HEK293 (cell line): ENCODE data around the gene TMEM17.

Source experiments
- CTCF ChIA-PET: fragments of 350-600 bp; formaldehyde crosslinking; extraction: SDS; loops from one replicate; lab custom pipeline; 2021; ENCODE audit warnings: antibody characterized with exemption; lab: Yijun Ruan, JAX
- POLR2A ChIA-PET: fragments of 300-600 bp; formaldehyde crosslinking; extraction: SDS; loops from one replicate; lab custom pipeline; 2020; ENCODE audit warnings: antibody characterized with exemption, inconsistent platforms; lab: Yijun Ruan, JAX
- H3K27ac ChIP-seq: fragments of 200-500 bp; sonication (Bioruptor generic); 2 replicates; pipeline ENCODE4 v1.5.1; 2014; ENCODE audit warnings: low read depth, low read length, control low read depth, inconsistent platforms; ENCODE audit errors: extremely low read depth
- H3K36me3 ChIP-seq, 2 experiments: fragments of 200-500 bp in 1 of 2; sonication (Bioruptor generic) in 1 of 2; 1 replicate in 1 of 2; 2 replicates in 1 of 2; pipeline ENCODE4 v1.5.1; 2014 to 2017; ENCODE audit warnings: inconsistent platforms in 2 of 2, low read length in 2 of 2; ENCODE audit not compliant: control insufficient read depth in 2 of 2, insufficient read depth in 1 of 2
- H3K4me1 ChIP-seq: fragments of 200-500 bp; sonication (Bioruptor generic); 2 replicates; pipeline ENCODE4 v1.5.1; 2014; ENCODE audit warnings: mild to moderate bottlenecking, low read length, inconsistent platforms; ENCODE audit not compliant: control insufficient read depth, insufficient read depth
- H3K4me3 ChIP-seq: 2 replicates; pipeline ENCODE4 v1.5.1; 2011; ENCODE audit warnings: low read depth, mild to moderate bottlenecking, control low read depth, low read length, moderate library complexity
- H3K9me3 ChIP-seq: fragments of 200-500 bp; sonication (Bioruptor generic); 2 replicates; pipeline ENCODE4 v1.5.1; 2014; ENCODE audit warnings: low read depth, low read length, inconsistent platforms; ENCODE audit not compliant: control insufficient read depth, insufficient read depth
- BCL11A ChIP-seq: fragments of 450-650 bp; formaldehyde crosslinking; IDR thresholded peaks from 2 replicates; pipeline ENCODE4 v1.5.1; 2016; ENCODE audit warnings: low read depth, missing biosample characterization, missing genetic modification characterization
- FEZF1 ChIP-seq: fragments of 450-650 bp; formaldehyde crosslinking; IDR thresholded peaks from 2 replicates; pipeline ENCODE4 v1.5.1; 2016; ENCODE audit warnings: missing biosample characterization, missing genetic modification characterization
- HIC1 ChIP-seq: fragments of 450-650 bp; formaldehyde crosslinking; IDR thresholded peaks from 2 replicates; pipeline ENCODE4 v1.5.1; 2016; ENCODE audit warnings: missing biosample characterization, missing genetic modification characterization
- KLF16 ChIP-seq: fragments of 450-650 bp; formaldehyde crosslinking; IDR thresholded peaks from 2 replicates; pipeline ENCODE4 v1.5.1; 2017; ENCODE audit warnings: missing biosample characterization, missing genetic modification characterization
- SCRT1 ChIP-seq: fragments of 450-650 bp; formaldehyde crosslinking; IDR thresholded peaks from 2 replicates; pipeline ENCODE4 v1.5.1; 2016; ENCODE audit warnings: missing biosample characterization, missing genetic modification characterization, borderline replicate concordance
- WT1 ChIP-seq: fragments of 450-650 bp; formaldehyde crosslinking; IDR thresholded peaks from 2 replicates; pipeline ENCODE4 v1.5.1; 2016; ENCODE audit warnings: missing biosample characterization, missing genetic modification characterization
- ZBTB1 ChIP-seq: fragments of 450-650 bp; formaldehyde crosslinking; IDR thresholded peaks from 2 replicates; pipeline ENCODE4 v1.5.1; 2016; ENCODE audit warnings: missing biosample characterization, missing genetic modification characterization
- ZBTB21 ChIP-seq: fragments of 450-650 bp; formaldehyde crosslinking; IDR thresholded peaks from 2 replicates; pipeline ENCODE4 v1.5.1; 2017; ENCODE audit warnings: missing biosample characterization, missing genetic modification characterization
- ZBTB26 ChIP-seq: fragments of 450-650 bp; formaldehyde crosslinking; optimal IDR thresholded peaks from 2 replicates; pipeline ENCODE3; 2016; ENCODE audit warnings: missing biosample characterization, mild to moderate bottlenecking, missing genetic modification characterization
- ZFP3 ChIP-seq: fragments of 450-650 bp; formaldehyde crosslinking; IDR thresholded peaks from 2 replicates; pipeline ENCODE4 v1.5.1; 2016; ENCODE audit warnings: low read depth, missing biosample characterization, missing genetic modification characterization
- ZFP41 ChIP-seq: fragments of 450-650 bp; formaldehyde crosslinking; IDR thresholded peaks from 2 replicates; pipeline ENCODE4 v1.5.1; 2016; ENCODE audit warnings: missing biosample characterization, missing genetic modification characterization, borderline replicate concordance
- ZNF146 ChIP-seq: fragments of 450-650 bp; formaldehyde crosslinking; IDR thresholded peaks from 2 replicates; pipeline ENCODE4 v1.5.1; 2016; ENCODE audit warnings: missing biosample characterization, missing genetic modification characterization
- ZNF155 ChIP-seq: fragments of 450-650 bp; formaldehyde crosslinking; IDR thresholded peaks from 2 replicates; pipeline ENCODE4 v1.5.1; 2016; ENCODE audit warnings: missing biosample characterization, missing genetic modification characterization
- ZNF24 ChIP-seq: fragments of 450-650 bp; formaldehyde crosslinking; IDR thresholded peaks from 2 replicates; pipeline ENCODE4 v1.5.1; 2016; ENCODE audit warnings: missing biosample characterization, missing genetic modification characterization
- ZNF335 ChIP-seq: fragments of 450-650 bp; formaldehyde crosslinking; conservative IDR thresholded peaks from 2 replicates; pipeline ENCODE4 v1.5.1; 2016; ENCODE audit warnings: missing biosample characterization, missing genetic modification characterization
- ZNF416 ChIP-seq: fragments of 450-650 bp; formaldehyde crosslinking; IDR thresholded peaks from 2 replicates; pipeline ENCODE4 v1.5.1; 2016; ENCODE audit warnings: missing biosample characterization, missing genetic modification characterization
- ZNF449 ChIP-seq: fragments of 450-650 bp; formaldehyde crosslinking; IDR thresholded peaks from 2 replicates; pipeline ENCODE4 v1.5.1; 2017; ENCODE audit warnings: missing biosample characterization, mild to moderate bottlenecking, missing genetic modification characterization, moderate library complexity
- ZNF555 ChIP-seq: fragments of 450-650 bp; formaldehyde crosslinking; conservative IDR thresholded peaks from 2 replicates; pipeline ENCODE4 v1.5.1; 2017; ENCODE audit warnings: missing biosample characterization, mild to moderate bottlenecking, missing genetic modification characterization, inconsistent platforms
- ZSCAN16 ChIP-seq: fragments of 450-650 bp; formaldehyde crosslinking; IDR thresholded peaks from 2 replicates; pipeline ENCODE4 v1.5.1; 2016; ENCODE audit warnings: missing biosample characterization, missing genetic modification characterization
- ZSCAN30 ChIP-seq: fragments of 450-650 bp; IDR thresholded peaks from 2 replicates; pipeline ENCODE4 v1.5.1; 2018; ENCODE audit warnings: missing biosample characterization, mild to moderate bottlenecking, missing genetic modification characterization, moderate library complexity
- ZSCAN5A ChIP-seq: fragments of 450-650 bp; formaldehyde crosslinking; IDR thresholded peaks from 2 replicates; pipeline ENCODE4 v1.5.1; 2016; ENCODE audit warnings: missing biosample characterization, missing genetic modification characterization

TMEM17 gene

GRCh38 chr2:62455957-62456692, 49.9 kb downstream of the TMEM17 start:
- CTCF ChIA-PET, result interaction anchor here (0.5 to 5.5 kb wide), 37 partner anchors 9 to 1091 kb away, joined by 3 to 84 read pairs (median 4); no protein-coding TSS in a partner anchor

GRCh38 chr2:62453955-62454354, 52.0 kb downstream of the TMEM17 start:
- CTCF ChIA-PET, result interaction anchor here (0.5 to 3.1 kb wide), 5 partner anchors 42 to 1114 kb away, joined by 3 to 13 read pairs (median 4); no protein-coding TSS in a partner anchor
- H3K4me3 ChIP-seq, result no peak overlapping the region
- POLR2A ChIA-PET, result no interaction called here
- no peaks in the 10 kb centered on the region for H3K9me3 ChIP-seq
- TF ChIP-seq FEZF1 (no peak), ZNF24 (tag by site-specific recombination) (no peak), ZNF146 (tag by site-specific recombination) (no peak), ZBTB21 (no peak), WT1 (no peak), ZNF155 (tag by site-specific recombination) (no peak), ZBTB26 (no peak), KLF16 (tag by site-specific recombination) (no peak), ZBTB1 (tag by site-specific recombination) (no peak)
- H3K27ac ChIP-seq, result no peak overlapping the region
- no peaks in the 10 kb centered on the region for H3K4me1 ChIP-seq
- H3K36me3 ChIP-seq, result no peaks in the 10 kb centered on the region

More at GRCh38 chr2:62455957-62456692, 49.9 kb downstream of the TMEM17 start:
- no peak overlapping the region for H3K4me3 ChIP-seq
- POLR2A ChIA-PET, result interaction anchor here (1.4 kb wide), 1 partner anchor 319 kb away, joined by 4 read pairs; no protein-coding TSS in a partner anchor
- no peak for TF ChIP-seq ZNF449 (tag by site-specific recombination)
- no peak for TF ChIP-seq ZSCAN16 (tag by site-specific recombination)
- no peak for TF ChIP-seq ZNF416 (tag by site-specific recombination)
- TF ChIP-seq HIC1 (tag by site-specific recombination), result no peak
- TF ChIP-seq ZSCAN5A (tag by site-specific recombination), result no peak
- no peak for TF ChIP-seq ZNF155 (tag by site-specific recombination)
- no peak for TF ChIP-seq ZNF555 (tag by site-specific recombination)
- TF ChIP-seq ZFP3 (tag by site-specific recombination), result no peak
- no peak for TF ChIP-seq ZNF335 (tag by site-specific recombination)
- TF ChIP-seq ZFP41, result no peak
- no peak for TF ChIP-seq SCRT1 (tag by site-specific recombination)
- TF ChIP-seq ZSCAN30 (tag by site-specific recombination), result no peak
- no peak for TF ChIP-seq BCL11A
- TF ChIP-seq ZBTB26, result no peak
- no peaks in the 10 kb centered on the region for H3K4me1 ChIP-seq
- no peaks in the 10 kb centered on the region for H3K9me3 ChIP-seq
- H3K36me3 ChIP-seq, result no peaks in the 10 kb centered on the region
- no peak overlapping the region for H3K27ac ChIP-seq
